IPS-15b (cell line): ENCODE data around the gene IGFALS.

Experiments
- H3K27me3 ChIP-seq: one replicate; pipeline ENCODE4 v1.6.1; 2013; ENCODE audit warnings: low read length; ENCODE audit not compliant: control insufficient read depth, insufficient read depth
- H3K36me3 ChIP-seq: one replicate; pipeline ENCODE4 v1.6.1; 2013; ENCODE audit warnings: low read length; ENCODE audit not compliant: control insufficient read depth, insufficient read depth
- H3K4me1 ChIP-seq: one replicate; pipeline ENCODE4 v1.6.1; 2013; ENCODE audit warnings: mild to moderate bottlenecking, low read length; ENCODE audit not compliant: control insufficient read depth, insufficient read depth
- H3K4me3 ChIP-seq: one replicate; pipeline ENCODE4 v1.5.1; 2013; ENCODE audit warnings: low read depth, low read length
- H3K9ac ChIP-seq: one replicate; pipeline ENCODE4 v1.6.1; 2013; ENCODE audit warnings: low read depth, mild to moderate bottlenecking, low read length
- H3K9me3 ChIP-seq: one replicate; pipeline ENCODE4 v1.6.1; 2013; ENCODE audit warnings: mild to moderate bottlenecking, low read length; ENCODE audit not compliant: control insufficient read depth, insufficient read depth

IGFALS gene

GRCh38 chr16:1792836-1793577 lies 498 bp downstream of the IGFALS start:
- H3K4me1 ChIP-seq, result no peaks in the 10 kb centered on the region
- no peaks in the 10 kb centered on the region for H3K27me3 ChIP-seq
- H3K9me3 ChIP-seq, result no peaks in the 10 kb centered on the region
- no peak overlapping the region for H3K4me3 ChIP-seq
- H3K9ac ChIP-seq, result no peak overlapping the region
- peaks cover 28% of the 10 kb centered on the region for H3K36me3 ChIP-seq

GRCh38 chr16:1791943-1792812 lies 1.3 kb downstream of the IGFALS start:
- H3K9ac ChIP-seq, result no peak overlapping the region
- H3K36me3 ChIP-seq, result peaks cover 35% of the 10 kb centered on the region
- no peak overlapping the region for H3K4me3 ChIP-seq
- H3K27me3 ChIP-seq, result no peaks in the 10 kb centered on the region
- H3K9me3 ChIP-seq, result no peaks in the 10 kb centered on the region
- H3K4me1 ChIP-seq, result no peaks in the 10 kb centered on the region

- Histone ChIP-seq H3K4me3 (no peak overlapping the region), H3K27me3 (no peaks in the 10 kb centered on the region), H3K9ac (no peak overlapping the region), H3K36me3 (peaks cover 41% of the 10 kb centered on the region), H3K9me3 (no peaks in the 10 kb centered on the region), H3K4me1 (no peaks in the 10 kb centered on the region)
Measured at GRCh38 chr16:1791256-1791942, 2.1 kb downstream of the IGFALS start.

- Histone ChIP-seq H3K9me3 (no peaks in the 10 kb centered on the region), H3K9ac (no peak overlapping the region), H3K4me1 (no peaks in the 10 kb centered on the region), H3K4me3 (no peak overlapping the region), H3K27me3 (no peaks in the 10 kb centered on the region), H3K36me3 (peaks cover 43% of the 10 kb centered on the region)
Measured at GRCh38 chr16:1790611-1791255, 2.8 kb downstream of the IGFALS start.

- H3K4me1 ChIP-seq, result no peaks in the 10 kb centered on the region
- H3K4me3 ChIP-seq, result no peak overlapping the region
- no peak overlapping the region for H3K9ac ChIP-seq
- H3K36me3 ChIP-seq, result peaks cover 45% of the 10 kb centered on the region
- no peaks in the 10 kb centered on the region for H3K27me3 ChIP-seq
- H3K9me3 ChIP-seq, result no peaks in the 10 kb centered on the region
Measured at GRCh38 chr16:1790261-1790610, 3.3 kb downstream of the IGFALS start.

- H3K27me3 ChIP-seq, result no peaks in the 10 kb centered on the region
- H3K36me3 ChIP-seq, result peaks cover 47% of the 10 kb centered on the region
- H3K4me3 ChIP-seq, result no peak overlapping the region
- H3K4me1 ChIP-seq, result no peaks in the 10 kb centered on the region
- no peak overlapping the region for H3K9ac ChIP-seq
- H3K9me3 ChIP-seq, result no peaks in the 10 kb centered on the region
Measured at GRCh38 chr16:1789643-1790045, 3.9 kb downstream of the IGFALS start.

GRCh38 chr16:1788708-1789100 lies 4.8 kb downstream of the IGFALS start:
- H3K4me3 ChIP-seq, result no peak overlapping the region
- no peaks in the 10 kb centered on the region for H3K9me3 ChIP-seq
- no peaks in the 10 kb centered on the region for H3K4me1 ChIP-seq
- peaks cover 47% of the 10 kb centered on the region for H3K36me3 ChIP-seq
- no peak overlapping the region for H3K9ac ChIP-seq
- no peaks in the 10 kb centered on the region for H3K27me3 ChIP-seq

- Histone ChIP-seq H3K36me3 (peaks cover 47% of the 10 kb centered on the region), H3K4me3 (no peak overlapping the region), H3K9ac (no peak overlapping the region), H3K27me3 (no peaks in the 10 kb centered on the region), H3K4me1 (no peaks in the 10 kb centered on the region), H3K9me3 (no peaks in the 10 kb centered on the region)
Measured at GRCh38 chr16:1788095-1788707, 5.3 kb downstream of the IGFALS start.

- Histone ChIP-seq H3K27me3 (no peaks in the 10 kb centered on the region), H3K9me3 (no peaks in the 10 kb centered on the region), H3K9ac (no peak overlapping the region), H3K36me3 (peaks cover 44% of the 10 kb centered on the region), H3K4me1 (no peaks in the 10 kb centered on the region), H3K4me3 (no peak overlapping the region)
Measured at GRCh38 chr16:1787322-1788094, 6.0 kb downstream of the IGFALS start.

- peaks cover 44% of the 10 kb centered on the region for H3K36me3 ChIP-seq
Measured at GRCh38 chr16:1787056-1787321, 6.5 kb downstream of the IGFALS start.

More at GRCh38 chr16:1787056-1787321, 6.5 kb downstream of the IGFALS start:
- no peak overlapping the region for H3K9ac ChIP-seq
- no peak overlapping the region for H3K4me3 ChIP-seq
- H3K9me3 ChIP-seq, result no peaks in the 10 kb centered on the region
- no peaks in the 10 kb centered on the region for H3K27me3 ChIP-seq
- H3K4me1 ChIP-seq, result no peaks in the 10 kb centered on the region
